GM12878 (cell line): ENCODE data around the gene RBM4.

Experiments used
- BRCA1 ChIP-seq: IDR thresholded peaks from 2 replicates; pipeline ENCODE4 v1.6.1; 2011; ENCODE audit warnings: low read depth, low read length, improper control_type of control experiment
- CEBPB ChIP-seq, 2 experiments: fragments of 150-350 bp in 1 of 2; IDR thresholded peaks; 2 replicates each; pipeline ENCODE4 v1.6.1; 2012 to 2014; ENCODE audit warnings: low read depth in 2 of 2, low read length in 2 of 2, borderline replicate concordance in 1 of 2, inconsistent platforms in 1 of 2
- EED ChIP-seq: sonication (generic); IDR thresholded peaks from 2 replicates; pipeline ENCODE4 v1.6.1; 2016; ENCODE audit warnings: antibody characterized with exemption, low read depth
- EZH2 ChIP-seq: IDR thresholded peaks from 2 replicates; pipeline ENCODE4 v1.6.1; 2012; ENCODE audit warnings: low read depth, mild to moderate bottlenecking, control low read depth, inconsistent platforms, low read length, borderline replicate concordance; ENCODE audit not compliant: control insufficient read depth
- GABPA ChIP-seq: IDR thresholded peaks from 2 replicates; pipeline ENCODE4 v1.6.1; 2014; ENCODE audit warnings: antibody characterized with exemption, low read depth, mild to moderate bottlenecking, inconsistent platforms
- POLR2A ChIP-seq: IDR thresholded peaks from 2 replicates; pipeline ENCODE4 v1.6.1; 2011; ENCODE audit warnings: low read depth, mild to moderate bottlenecking, low read length
- RAD21 ChIP-seq: IDR thresholded peaks from 2 replicates; pipeline ENCODE4 v1.6.1; 2011; ENCODE audit warnings: mild to moderate bottlenecking, low read depth, low read length, moderate library complexity; ENCODE audit not compliant: insufficient read depth
- TCF12 ChIP-seq: IDR thresholded peaks from 2 replicates; pipeline ENCODE4 v1.6.1; 2011; ENCODE audit warnings: low read depth, mild to moderate bottlenecking, low read length
- TCF7 ChIP-seq: IDR thresholded peaks from 2 replicates; pipeline ENCODE4 v1.6.1; 2014; ENCODE audit warnings: antibody characterized with exemption, borderline replicate concordance
- WRNIP1 ChIP-seq: IDR thresholded peaks from 2 replicates; pipeline ENCODE4 v1.6.1; 2011; ENCODE audit warnings: low read depth, low read length, improper control_type of control experiment, borderline replicate concordance
- TF ChIP-seq, protein P1 (sequence below), 3 experiments: IDR thresholded peaks in 2 of 3; conservative IDR thresholded peaks in 1 of 3; 2 replicates each; pipeline ENCODE4 v1.5.1; 2011; ENCODE audit warnings: low read depth in 3 of 3, low read length in 3 of 3, mild to moderate bottlenecking in 3 of 3, control low read depth in 2 of 3, moderate library complexity in 2 of 3, inconsistent platforms in 1 of 3, mixed read lengths in 1 of 3; ENCODE audit not compliant: control insufficient read depth in 2 of 3, insufficient read depth in 1 of 3; ENCODE audit errors: extremely low read depth in 1 of 3
- TF ChIP-seq, protein P2 (sequence below): fragments of 150-350 bp; IDR thresholded peaks from 2 replicates; pipeline ENCODE4 v1.6.1; 2016; ENCODE audit warnings: low read depth, low read length
- TF ChIP-seq, protein P3 (sequence below): fragments of 450-650 bp; formaldehyde crosslinking; IDR thresholded peaks from 2 replicates; pipeline ENCODE4 v1.4.0; 2022; ENCODE audit warnings: mild to moderate bottlenecking, moderate library complexity

DNA sequence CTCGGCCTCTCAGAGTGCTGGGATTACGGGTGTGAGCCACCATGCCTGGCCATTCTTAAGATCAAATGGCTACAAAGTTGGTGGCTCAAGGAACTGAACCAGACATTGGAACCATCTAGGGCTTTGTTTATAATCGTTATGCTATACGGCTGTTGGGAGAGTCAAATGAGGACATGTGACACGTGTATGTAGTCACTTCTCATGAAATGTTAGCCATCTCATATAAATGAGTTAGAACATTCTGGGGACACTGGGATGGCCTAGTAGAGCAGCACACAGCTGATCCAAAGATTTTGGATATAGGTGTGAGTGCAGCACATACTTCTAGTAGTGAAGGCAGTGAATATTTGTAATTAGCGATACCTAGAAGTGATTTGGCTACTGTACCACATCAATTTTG, 6.6 kb upstream of the RBM4 start:
- no peak for TF ChIP-seq TCF12
- no peak for TF ChIP-seq EZH2
- TF ChIP-seq, protein P1, sequence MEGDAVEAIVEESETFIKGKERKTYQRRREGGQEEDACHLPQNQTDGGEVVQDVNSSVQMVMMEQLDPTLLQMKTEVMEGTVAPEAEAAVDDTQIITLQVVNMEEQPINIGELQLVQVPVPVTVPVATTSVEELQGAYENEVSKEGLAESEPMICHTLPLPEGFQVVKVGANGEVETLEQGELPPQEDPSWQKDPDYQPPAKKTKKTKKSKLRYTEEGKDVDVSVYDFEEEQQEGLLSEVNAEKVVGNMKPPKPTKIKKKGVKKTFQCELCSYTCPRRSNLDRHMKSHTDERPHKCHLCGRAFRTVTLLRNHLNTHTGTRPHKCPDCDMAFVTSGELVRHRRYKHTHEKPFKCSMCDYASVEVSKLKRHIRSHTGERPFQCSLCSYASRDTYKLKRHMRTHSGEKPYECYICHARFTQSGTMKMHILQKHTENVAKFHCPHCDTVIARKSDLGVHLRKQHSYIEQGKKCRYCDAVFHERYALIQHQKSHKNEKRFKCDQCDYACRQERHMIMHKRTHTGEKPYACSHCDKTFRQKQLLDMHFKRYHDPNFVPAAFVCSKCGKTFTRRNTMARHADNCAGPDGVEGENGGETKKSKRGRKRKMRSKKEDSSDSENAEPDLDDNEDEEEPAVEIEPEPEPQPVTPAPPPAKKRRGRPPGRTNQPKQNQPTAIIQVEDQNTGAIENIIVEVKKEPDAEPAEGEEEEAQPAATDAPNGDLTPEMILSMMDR (IDR thresholded peaks at IDR 0.05 in 2 of 3, conservative IDR thresholded peaks at IDR 0.05 in 1 of 3; ENCODE audit: control insufficient read depth in 2 of 3, extremely low read depth in 1 of 3, insufficient read depth in 1 of 3, low read depth in 3 of 3, low read length in 3 of 3): no peak
- TF ChIP-seq, protein P2, sequence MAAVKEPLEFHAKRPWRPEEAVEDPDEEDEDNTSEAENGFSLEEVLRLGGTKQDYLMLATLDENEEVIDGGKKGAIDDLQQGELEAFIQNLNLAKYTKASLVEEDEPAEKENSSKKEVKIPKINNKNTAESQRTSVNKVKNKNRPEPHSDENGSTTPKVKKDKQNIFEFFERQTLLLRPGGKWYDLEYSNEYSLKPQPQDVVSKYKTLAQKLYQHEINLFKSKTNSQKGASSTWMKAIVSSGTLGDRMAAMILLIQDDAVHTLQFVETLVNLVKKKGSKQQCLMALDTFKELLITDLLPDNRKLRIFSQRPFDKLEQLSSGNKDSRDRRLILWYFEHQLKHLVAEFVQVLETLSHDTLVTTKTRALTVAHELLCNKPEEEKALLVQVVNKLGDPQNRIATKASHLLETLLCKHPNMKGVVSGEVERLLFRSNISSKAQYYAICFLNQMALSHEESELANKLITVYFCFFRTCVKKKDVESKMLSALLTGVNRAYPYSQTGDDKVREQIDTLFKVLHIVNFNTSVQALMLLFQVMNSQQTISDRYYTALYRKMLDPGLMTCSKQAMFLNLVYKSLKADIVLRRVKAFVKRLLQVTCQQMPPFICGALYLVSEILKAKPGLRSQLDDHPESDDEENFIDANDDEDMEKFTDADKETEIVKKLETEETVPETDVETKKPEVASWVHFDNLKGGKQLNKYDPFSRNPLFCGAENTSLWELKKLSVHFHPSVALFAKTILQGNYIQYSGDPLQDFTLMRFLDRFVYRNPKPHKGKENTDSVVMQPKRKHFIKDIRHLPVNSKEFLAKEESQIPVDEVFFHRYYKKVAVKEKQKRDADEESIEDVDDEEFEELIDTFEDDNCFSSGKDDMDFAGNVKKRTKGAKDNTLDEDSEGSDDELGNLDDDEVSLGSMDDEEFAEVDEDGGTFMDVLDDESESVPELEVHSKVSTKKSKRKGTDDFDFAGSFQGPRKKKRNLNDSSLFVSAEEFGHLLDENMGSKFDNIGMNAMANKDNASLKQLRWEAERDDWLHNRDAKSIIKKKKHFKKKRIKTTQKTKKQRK: no peak
- TF ChIP-seq RAD21: no peak
- no peak for TF ChIP-seq BRCA1
- no peak for TF ChIP-seq EED
- TF ChIP-seq WRNIP1: no peak
- TF ChIP-seq, protein P3, sequence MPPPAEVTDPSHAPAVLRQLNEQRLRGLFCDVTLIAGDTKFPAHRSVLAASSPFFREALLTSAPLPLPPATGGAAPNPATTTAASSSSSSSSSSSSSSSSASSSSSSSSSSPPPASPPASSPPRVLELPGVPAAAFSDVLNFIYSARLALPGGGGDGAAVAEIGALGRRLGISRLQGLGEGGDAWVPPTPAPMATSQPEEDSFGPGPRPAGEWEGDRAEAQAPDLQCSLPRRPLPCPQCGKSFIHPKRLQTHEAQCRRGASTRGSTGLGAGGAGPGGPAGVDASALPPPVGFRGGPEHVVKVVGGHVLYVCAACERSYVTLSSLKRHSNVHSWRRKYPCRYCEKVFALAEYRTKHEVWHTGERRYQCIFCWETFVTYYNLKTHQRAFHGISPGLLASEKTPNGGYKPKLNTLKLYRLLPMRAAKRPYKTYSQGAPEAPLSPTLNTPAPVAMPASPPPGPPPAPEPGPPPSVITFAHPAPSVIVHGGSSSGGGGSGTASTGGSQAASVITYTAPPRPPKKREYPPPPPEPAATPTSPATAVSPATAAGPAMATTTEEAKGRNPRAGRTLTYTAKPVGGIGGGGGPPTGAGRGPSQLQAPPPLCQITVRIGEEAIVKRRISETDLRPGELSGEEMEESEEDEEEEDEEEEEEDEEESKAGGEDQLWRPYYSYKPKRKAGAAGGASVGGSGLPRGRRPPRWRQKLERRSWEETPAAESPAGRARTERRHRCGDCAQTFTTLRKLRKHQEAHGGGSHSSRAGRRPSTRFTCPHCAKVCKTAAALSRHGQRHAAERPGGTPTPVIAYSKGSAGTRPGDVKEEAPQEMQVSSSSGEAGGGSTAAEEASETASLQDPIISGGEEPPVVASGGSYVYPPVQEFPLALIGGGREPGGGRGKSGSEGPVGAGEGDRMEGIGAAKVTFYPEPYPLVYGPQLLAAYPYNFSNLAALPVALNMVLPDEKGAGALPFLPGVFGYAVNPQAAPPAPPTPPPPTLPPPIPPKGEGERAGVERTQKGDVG (CRISPR knock-in tag): no peak
- TF ChIP-seq POLR2A: no peak
- TF ChIP-seq TCF7: no peak
- no peak for TF ChIP-seq CEBPB (IDR thresholded peaks at IDR 0.05; ENCODE audit: borderline replicate concordance in 1 of 2, low read depth in 2 of 2, low read length in 2 of 2)
- no peak for TF ChIP-seq GABPA
